Measurements from ENCODE around the gene ATP1B1. TPM values are rescaled to one million over a fixed set of nuclear protein-coding genes. Genes with fewer than 3 reads are reported as not detected.

The ATP1B1 gene
- total and polyA plus RNA-seq, 2 of the 13 experiments (the other 11 are each of a cell fraction or from before 2014, with no cell fraction given): 134 to 135 TPM

- TF ChIP-seq FOXP1 (IDR thresholded peaks at IDR 0.05) (no peak), FOXP1 (CRISPR knock-in tag; IDR thresholded peaks at IDR 0.05) (peak; percentile 30; the same call in 1 of the 2 replicates), ELK4 (CRISPR knock-in tag; IDR thresholded peaks at IDR 0.05; ENCODE audit: borderline replicate concordance) (no peak), ZIK1 (CRISPR knock-in tag; IDR thresholded peaks at IDR 0.05; ENCODE audit: borderline replicate concordance, low read depth) (0 out of 2 replicates have a peak, but pooled peaks have one; percentile 23), ETS1 (CRISPR knock-in tag; IDR thresholded peaks at IDR 0.05) (no peak; the same call in 1 of the 2 replicates), FOXM1 (CRISPR knock-in tag; IDR thresholded peaks at IDR 0.05) (no peak), ZBTB8A (CRISPR knock-in tag; IDR thresholded peaks at IDR 0.05; ENCODE audit: borderline replicate concordance, low read depth) (no peak), ZMAT3 (CRISPR knock-in tag; conservative IDR thresholded peaks at IDR 0.05) (peak; percentile 20; the same call in 1 of the 2 replicates), ELF1 (CRISPR knock-in tag; IDR thresholded peaks at IDR 0.05) (peak; percentile 80), NAIF1 (CRISPR knock-in tag; IDR thresholded peaks at IDR 0.05; ENCODE audit: borderline replicate concordance) (0 out of 2 replicates have a peak, but pooled peaks have one; percentile 44), MAF1 (CRISPR knock-in tag; IDR thresholded peaks at IDR 0.05; ENCODE audit: borderline replicate concordance) (no peak), MEF2D (CRISPR knock-in tag; IDR thresholded peaks at IDR 0.05) (0 out of 2 replicates have a peak, but pooled peaks have one; percentile 60), YEATS4 (CRISPR knock-in tag; IDR thresholded peaks at IDR 0.05; ENCODE audit: borderline replicate concordance) (peak; percentile 90), ZNF83 (CRISPR knock-in tag; IDR thresholded peaks at IDR 0.05; ENCODE audit: borderline replicate concordance) (peak; percentile 78; the same call in 1 of the 2 replicates), ZNF564 (CRISPR knock-in tag; IDR thresholded peaks at IDR 0.05) (no peak; the same call in 1 of the 2 replicates), PATZ1 (CRISPR knock-in tag; IDR thresholded peaks at IDR 0.05) (peak; percentile 99), ZC3H13 (CRISPR knock-in tag; IDR thresholded peaks at IDR 0.05) (0 out of 2 replicates have a peak, but pooled peaks have one; percentile 23), ZNF547 (CRISPR knock-in tag; IDR thresholded peaks at IDR 0.05) (peak; percentile 80; the same call in 1 of the 2 replicates), SNAPC2 (CRISPR knock-in tag; IDR thresholded peaks at IDR 0.05) (0 out of 2 replicates have a peak, but pooled peaks have one; percentile 23), MTA1 (CRISPR knock-in tag; IDR thresholded peaks at IDR 0.05; ENCODE audit: borderline replicate concordance) (peak; percentile 83), GZF1 (CRISPR knock-in tag; IDR thresholded peaks at IDR 0.05) (0 out of 2 replicates have a peak, but pooled peaks have one; percentile 21), MIER3 (CRISPR knock-in tag; IDR thresholded peaks at IDR 0.05; ENCODE audit: borderline replicate concordance) (peak; percentile 67; the same call in 1 of the 2 replicates)
- TF ChIP-seq, protein P1, sequence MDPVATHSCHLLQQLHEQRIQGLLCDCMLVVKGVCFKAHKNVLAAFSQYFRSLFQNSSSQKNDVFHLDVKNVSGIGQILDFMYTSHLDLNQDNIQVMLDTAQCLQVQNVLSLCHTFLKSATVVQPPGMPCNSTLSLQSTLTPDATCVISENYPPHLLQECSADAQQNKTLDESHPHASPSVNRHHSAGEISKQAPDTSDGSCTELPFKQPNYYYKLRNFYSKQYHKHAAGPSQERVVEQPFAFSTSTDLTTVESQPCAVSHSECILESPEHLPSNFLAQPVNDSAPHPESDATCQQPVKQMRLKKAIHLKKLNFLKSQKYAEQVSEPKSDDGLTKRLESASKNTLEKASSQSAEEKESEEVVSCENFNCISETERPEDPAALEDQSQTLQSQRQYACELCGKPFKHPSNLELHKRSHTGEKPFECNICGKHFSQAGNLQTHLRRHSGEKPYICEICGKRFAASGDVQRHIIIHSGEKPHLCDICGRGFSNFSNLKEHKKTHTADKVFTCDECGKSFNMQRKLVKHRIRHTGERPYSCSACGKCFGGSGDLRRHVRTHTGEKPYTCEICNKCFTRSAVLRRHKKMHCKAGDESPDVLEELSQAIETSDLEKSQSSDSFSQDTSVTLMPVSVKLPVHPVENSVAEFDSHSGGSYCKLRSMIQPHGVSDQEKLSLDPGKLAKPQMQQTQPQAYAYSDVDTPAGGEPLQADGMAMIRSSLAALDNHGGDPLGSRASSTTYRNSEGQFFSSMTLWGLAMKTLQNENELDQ (CRISPR knock-in tag; IDR thresholded peaks at IDR 0.05; ENCODE audit: borderline replicate concordance): no peak
These were observed 926 bp upstream of the ATP1B1 start (continued) for GRCh38 chr1:169105434-169106094.
